Right atrium auricular region (tissue), 2 donors: ENCODE data around the gene CSNK1D. TPM values are rescaled to one million over a fixed set of nuclear protein-coding genes. Genes with fewer than 3 reads are reported as not detected.

ENCODE experiments used
- DNase-seq: peaks from one replicate; pipeline ENCODE4 v3.0.0-alpha.2; 2019; ENCODE audit warnings: low spot score
- H3K27ac ChIP-seq, 2 donors: fragments of 200-600 bp; sonication (generic); 1 replicate in 1 of 2; 2 replicates in 1 of 2; pipeline ENCODE4 v1.5.1; 2016 to 2019
- H3K27me3 ChIP-seq, 2 donors: fragments of 200-600 bp; sonication (generic); one replicate each; pipeline versions ENCODE4 v1.5.1 to v1.6.0; 2017 to 2019
- H3K36me3 ChIP-seq: fragments of 200-600 bp; sonication (generic); one replicate; pipeline ENCODE4 v1.5.1; 2016
- H3K4me1 ChIP-seq, 2 donors: fragments of 200-600 bp; sonication (generic); one replicate each; pipeline versions ENCODE4 v1.5.1 to v1.6.0; 2017 to 2019
- H3K4me3 ChIP-seq, 2 donors: fragments of 200-600 bp; sonication (generic); 1 replicate in 1 of 2; 2 replicates in 1 of 2; pipeline ENCODE4 v1.5.1; 2017 to 2019; ENCODE audit warnings: mild to moderate bottlenecking in 1 of 2, moderate library complexity in 1 of 2
- H3K9me3 ChIP-seq, 2 donors: fragments of 200-600 bp; sonication (generic); one replicate each; pipeline ENCODE4 v1.5.1; 2019
- CTCF ChIP-seq, 2 donors: fragments of 200-600 bp; sonication (generic); IDR thresholded peaks; one replicate each; pipeline ENCODE4 v1.5.1; 2019; ENCODE audit warnings: antibody characterized with exemption in 2 of 2
- total RNA-seq, 2 donors: library from RNA; depleted of rRNA; stranded (reverse); fragments of >200 nt; gene quantifications; one replicate each; pipeline ENCODE4 v1.1.0, GENCODE V29; 2016

The CSNK1D gene
- total RNA-seq, 2 donors from 2014 or later: 31.3 to 32.9 TPM

- H3K4me1 ChIP-seq: peaks cover 0 to 22% of the 10 kb centered on the region in 2 donors
- peaks cover 6 to 12% of the 10 kb centered on the region in 2 donors for H3K27me3 ChIP-seq
- H3K9me3 ChIP-seq: no peaks in the 10 kb centered on the region
- H3K4me3 ChIP-seq: no peak overlapping the region
- no peaks in the 10 kb centered on the region for H3K36me3 ChIP-seq
- TF ChIP-seq CTCF (IDR thresholded peaks at IDR 0.05): no peak
- no peak for DNase-seq
- no peak overlapping the region for H3K27ac ChIP-seq
These were observed 43.3 kb upstream of the CSNK1D start for GRCh38 chr17:82316651-82317393.

GRCh38 chr17:82315703-82316358, 42.3 kb upstream of the CSNK1D start:
- no peak for DNase-seq
- peaks cover 6 to 12% of the 10 kb centered on the region in 2 donors for H3K27me3 ChIP-seq
- H3K9me3 ChIP-seq: no peaks in the 10 kb centered on the region
- peaks cover 0 to 14% of the 10 kb centered on the region in 2 donors for H3K4me1 ChIP-seq
- H3K27ac ChIP-seq: no peak overlapping the region
- H3K4me3 ChIP-seq: peak overlapping the region in 1 of 2 donors; percentile 9
- no peaks in the 10 kb centered on the region for H3K36me3 ChIP-seq
- TF ChIP-seq CTCF (IDR thresholded peaks at IDR 0.05): no peak

- TF ChIP-seq CTCF (IDR thresholded peaks at IDR 0.05): no peak
These were observed 41.5 kb upstream of the CSNK1D start for GRCh38 chr17:82314727-82315605.

GRCh38 chr17:82314012-82314726, 40.7 kb upstream of the CSNK1D start:
- Histone ChIP-seq H3K4me3 (no peak overlapping the region), H3K27ac (no peak overlapping the region), H3K27me3 (peaks cover 6 to 12% of the 10 kb centered on the region in 2 donors), H3K4me1 (peaks cover 0 to 14% of the 10 kb centered on the region in 2 donors), H3K9me3 (no peaks in the 10 kb centered on the region), H3K36me3 (no peaks in the 10 kb centered on the region)
- TF ChIP-seq CTCF (IDR thresholded peaks at IDR 0.05): no peak
- DNase-seq: no peak

More at GRCh38 chr17:82314727-82315605, 41.5 kb upstream of the CSNK1D start:
- H3K9me3 ChIP-seq: no peaks in the 10 kb centered on the region
- H3K36me3 ChIP-seq: no peaks in the 10 kb centered on the region
- H3K27ac ChIP-seq: no peak overlapping the region
- DNase-seq: no peak
- peaks cover 6 to 12% of the 10 kb centered on the region in 2 donors for H3K27me3 ChIP-seq
- peaks cover 0 to 14% of the 10 kb centered on the region in 2 donors for H3K4me1 ChIP-seq
- H3K4me3 ChIP-seq: peak overlapping the region in 1 of 2 donors; percentile 9
